ENCODE results near the gene FMC1. TPM values are rescaled to one million over a fixed set of nuclear protein-coding genes. Genes with fewer than 3 reads are reported as not detected.
"Not testable (repeated sequence)": the region's sequence is repeated elsewhere in the genome, so short reads cannot be mapped to it uniquely, and the experiment has no call there.

Gene FMC1
- total and polyA plus RNA-seq, 7 experiments from 2014 or later: 2.0 to 52.2 (median 6.9) TPM

- H3K4me1 Mint-ChIP-seq: peaks cover 3 to 26% (median 18%) of the 10 kb centered on the region in 7 donors
- POLR2A ChIA-PET: interaction anchor here (0.6 to 3.6 kb wide), 4 partner anchors 8 to 14 kb away, joined by 3 to 20 read pairs (median 7); no protein-coding TSS in a partner anchor
- no peak for ATAC-seq
These were observed 13.6 kb downstream of the FMC1 start for GRCh38 chr7:139354729-139355128.

GRCh38 chr7:139355320-139355719, 14.2 kb downstream of the FMC1 start:
- intact Hi-C loops (cut with micrococcal nuclease): loop anchor here in 1 of 2 donors (5.0 kb wide), 1 partner anchor 707 kb away; the partner anchor contains the start of gene PARP12
- peak overlapping the region in 2 of 9 donors; percentile 26 to 47 for H3K27ac Mint-ChIP-seq
- Histone ChIP-seq H3K36me3 (ENCODE audit: control insufficient read depth in 2 of 3, insufficient read depth in 3 of 3, low read length in 3 of 3) (peaks cover 0 to 6% (median 0%) of the 10 kb centered on the region in 3 experiments), H3K27ac (ENCODE audit: low read depth, low read length) (no peak overlapping the region), H3K9me3 (ENCODE audit: control insufficient read depth in 2 of 3, low read length in 3 of 3) (no peaks in the 10 kb centered on the region), H3K27me3 (ENCODE audit: control insufficient read depth in 2 of 2, insufficient read depth in 2 of 2, low read length in 2 of 2) (no peaks in the 10 kb centered on the region), H3K4me1 (ENCODE audit: control insufficient read depth in 2 of 2, insufficient read depth in 2 of 2, low read length in 2 of 2) (peaks cover 0 to 6% of the 10 kb centered on the region in 2 donors), H3K4me3 (ENCODE audit: low read length) (no peak overlapping the region)
- H3K36me3 Mint-ChIP-seq: peaks cover 5 to 18% (median 10%) of the 10 kb centered on the region in 5 donors
- no peak overlapping the region for H3K4me3 Mint-ChIP-seq
- DNase-seq (no peak), ATAC-seq (no peak)
- H3K4me1 Mint-ChIP-seq: peaks cover 3 to 27% (median 19%) of the 10 kb centered on the region in 7 donors
- ChIA-PET POLR2A (interaction anchor here (0.7 to 3.6 kb wide), 4 partner anchors 10 to 20 kb away, joined by 3 to 20 read pairs (median 7); no protein-coding TSS in a partner anchor), CTCF (interaction anchor here (0.7 kb wide), 1 partner anchor 18 kb away, joined by 3 read pairs; no protein-coding TSS in a partner anchor)
- H3K9me3 Mint-ChIP-seq: peaks cover 0 to under 1% (median 0%) of the 10 kb centered on the region in 11 donors
- H3K27me3 Mint-ChIP-seq: no peaks in the 10 kb centered on the region

More at GRCh38 chr7:139354729-139355128, 13.6 kb downstream of the FMC1 start:
- Mint-ChIP-seq H3K27ac (no peak overlapping the region), H3K9me3 (no peaks in the 10 kb centered on the region), H3K27me3 (no peaks in the 10 kb centered on the region), H3K4me3 (no peak overlapping the region), H3K36me3 (peaks cover 5 to 21% (median 10%) of the 10 kb centered on the region in 5 donors)
- intact Hi-C loops (cut with micrococcal nuclease): loop anchor here in 1 of 2 donors (5.0 kb wide), 1 partner anchor 708 kb away; the partner anchor contains the start of gene PARP12
- Histone ChIP-seq H3K27me3 (ENCODE audit: control insufficient read depth in 2 of 2, insufficient read depth in 2 of 2, low read length in 2 of 2) (no peaks in the 10 kb centered on the region), H3K27ac (ENCODE audit: low read depth, low read length) (no peak overlapping the region), H3K9me3 (ENCODE audit: control insufficient read depth in 2 of 3, low read length in 3 of 3) (no peaks in the 10 kb centered on the region), H3K4me1 (ENCODE audit: control insufficient read depth in 2 of 2, insufficient read depth in 2 of 2, low read length in 2 of 2) (peaks cover 0 to 6% of the 10 kb centered on the region in 2 donors), H3K36me3 (ENCODE audit: control insufficient read depth in 2 of 3, insufficient read depth in 3 of 3, low read length in 3 of 3) (peaks cover 0 to 6% (median 0%) of the 10 kb centered on the region in 3 experiments), H3K4me3 (ENCODE audit: low read length) (no peak overlapping the region)
- no peak for DNase-seq
- CTCF ChIA-PET: interaction anchor here (0.7 to 1.0 kb wide), 2 partner anchors 12 to 19 kb away, joined by 3 read pairs; no protein-coding TSS in a partner anchor

- H3K4me3 Mint-ChIP-seq: peak overlapping the region; percentile 93 to 100 (median 99)
- peak overlapping the region; percentile 97 for H3K27ac ChIP-seq (ENCODE audit: low read depth, low read length)
- H3K36me3 ChIP-seq (ENCODE audit: control insufficient read depth in 2 of 3, insufficient read depth in 3 of 3, low read length in 3 of 3); ATAC-seq; CTCF ChIA-PET; H3K27me3 Mint-ChIP-seq; H3K9me3 Mint-ChIP-seq; H3K27me3 ChIP-seq (ENCODE audit: control insufficient read depth in 2 of 2, insufficient read depth in 2 of 2, low read length in 2 of 2); DNase-seq; H3K9me3 ChIP-seq (ENCODE audit: control insufficient read depth in 2 of 3, low read length in 3 of 3): not testable (repeated sequence)
- H3K4me1 ChIP-seq (ENCODE audit: control insufficient read depth in 2 of 2, insufficient read depth in 2 of 2, low read length in 2 of 2): peaks cover 7 to 23% of the 10 kb centered on the region in 2 donors
- intact Hi-C loops (cut with micrococcal nuclease): loop anchor here (2.0 to 5.0 kb wide), 3 partner anchors 37 to 704 kb away; partner anchors contain the start of gene PARP12 (in 1 of the 2)
- H3K4me3 ChIP-seq (ENCODE audit: low read length): peak overlapping the region; percentile 80
- POLR2A ChIA-PET: interaction anchor here (0.6 to 3.4 kb wide), 4 partner anchors 9 to 258 kb away, joined by 3 to 68 read pairs (median 26); partner anchors contain the start of gene FMC1
- peak overlapping the region; percentile 95 to 100 (median 98) for H3K27ac Mint-ChIP-seq
- H3K4me1 Mint-ChIP-seq: peaks cover 18 to 46% (median 33%) of the 10 kb centered on the region in 7 donors
- H3K36me3 Mint-ChIP-seq: peaks cover 0 to 13% (median 3%) of the 10 kb centered on the region in 5 donors
These were observed 16.8 kb downstream of the FMC1 start for GRCh38 chr7:139357729-139358506.

GRCh38 chr7:139358541-139359365, 17.6 kb downstream of the FMC1 start:
- CTCF ChIA-PET: no interaction called here
- POLR2A ChIA-PET: interaction anchor here (0.7 to 3.4 kb wide), 13 partner anchors 9 to 606 kb away, joined by 3 to 68 read pairs (median 5); partner anchors contain the start of genes FMC1 and UBN2

GRCh38 chr7:139359366-139360209, 18.5 kb downstream of the FMC1 start, which contains the start of gene LUC7L2:
Gene LUC7L2 (plus strand): TSS chr7:139359894. CDS start chr7:139360262, 368 bp downstream.
- CTCF ChIA-PET: interaction anchor here (0.6 to 0.9 kb wide), 2 partner anchors 14 to 19 kb away, joined by 3 read pairs; no protein-coding TSS in a partner anchor
- intact Hi-C loops (cut with micrococcal nuclease): loop anchor here (1.0 to 5.0 kb wide), 13 partner anchors 11 to 1118 kb away; partner anchors contain the start of genes TRIM24 (in 2 of the 2), UBN2 (in 2 of the 2), MKRN1 (in 1 of the 2) and PARP12 (in 1 of the 2)
- H3K4me1 Mint-ChIP-seq: peaks cover 21 to 60% (median 45%) of the 10 kb centered on the region in 7 donors

More at GRCh38 chr7:139358541-139359365, 17.6 kb downstream of the FMC1 start:
- H3K36me3 ChIP-seq (ENCODE audit: control insufficient read depth in 2 of 3, insufficient read depth in 3 of 3, low read length in 3 of 3): peaks cover 0 to 6% (median 0%) of the 10 kb centered on the region in 3 experiments
- ATAC-seq (peak; percentile 4), DNase-seq (peak; percentile 13 to 41 (median 25))
- Mint-ChIP-seq H3K4me1 (peaks cover 21 to 54% (median 37%) of the 10 kb centered on the region in 7 donors), H3K4me3 (peak overlapping the region; percentile 93 to 100 (median 99)), H3K9me3 (peaks cover 0 to 4% (median 0%) of the 10 kb centered on the region in 11 donors), H3K27ac (peak overlapping the region; percentile 95 to 100 (median 98)), H3K27me3 (no peaks in the 10 kb centered on the region), H3K36me3 (peaks cover 0 to 16% (median 4%) of the 10 kb centered on the region in 5 donors)
- peak overlapping the region; percentile 97 for H3K27ac ChIP-seq (ENCODE audit: low read depth, low read length)
- H3K4me3 ChIP-seq (ENCODE audit: low read length): peak overlapping the region; percentile 80
- H3K9me3 ChIP-seq (ENCODE audit: control insufficient read depth in 2 of 3, low read length in 3 of 3): no peaks in the 10 kb centered on the region
- H3K4me1 ChIP-seq (ENCODE audit: control insufficient read depth in 2 of 2, insufficient read depth in 2 of 2, low read length in 2 of 2): peaks cover 10 to 25% of the 10 kb centered on the region in 2 donors
- intact Hi-C loops (cut with micrococcal nuclease): loop anchor here (1.0 to 5.0 kb wide), 10 partner anchors 18 to 898 kb away; partner anchors contain the start of genes TRIM24 (in 2 of the 2), UBN2 (in 2 of the 2), PARP12 (in 1 of the 2) and ZC3HAV1 (in 1 of the 2)
- no peaks in the 10 kb centered on the region for H3K27me3 ChIP-seq (ENCODE audit: control insufficient read depth in 2 of 2, insufficient read depth in 2 of 2, low read length in 2 of 2)

More at GRCh38 chr7:139359366-139360209, 18.5 kb downstream of the FMC1 start, which contains the start of gene LUC7L2:
- H3K4me3 ChIP-seq (ENCODE audit: low read length): peak within 1 kb of the TSS; percentile 80
- no peaks in the 10 kb centered on the region for H3K9me3 ChIP-seq (ENCODE audit: control insufficient read depth in 2 of 3, low read length in 3 of 3)
- H3K27me3 ChIP-seq (ENCODE audit: control insufficient read depth in 2 of 2, insufficient read depth in 2 of 2, low read length in 2 of 2): no peaks in the 10 kb centered on the region
- peaks cover 0 to 6% (median 0%) of the 10 kb centered on the region in 3 experiments for H3K36me3 ChIP-seq (ENCODE audit: control insufficient read depth in 2 of 3, insufficient read depth in 3 of 3, low read length in 3 of 3)
- H3K9me3 Mint-ChIP-seq: peaks cover 0 to 4% (median 0%) of the 10 kb centered on the region in 11 donors
- POLR2A ChIA-PET: interaction anchor here (0.5 to 3.4 kb wide), 21 partner anchors 9 to 1655 kb away, joined by 3 to 68 read pairs (median 4); partner anchors contain the start of genes FMC1, KDM7A, MRPS33 and UBN2
- peak within 1 kb of the TSS; percentile 97 for H3K27ac ChIP-seq (ENCODE audit: low read depth, low read length)
- peaks cover 10 to 27% of the 10 kb centered on the region in 2 donors for H3K4me1 ChIP-seq (ENCODE audit: control insufficient read depth in 2 of 2, insufficient read depth in 2 of 2, low read length in 2 of 2)
- no peaks in the 10 kb centered on the region for H3K27me3 Mint-ChIP-seq
- H3K27ac Mint-ChIP-seq: peak within 1 kb of the TSS; percentile 95 to 100 (median 98)
- peaks cover 0 to 16% (median 4%) of the 10 kb centered on the region in 5 donors for H3K36me3 Mint-ChIP-seq
- peak within 1 kb of the TSS; percentile 93 to 100 (median 99) for H3K4me3 Mint-ChIP-seq
- DNase-seq: peak; percentile 96 to 100 (median 99)
- peak; percentile 91 for ATAC-seq

Measured in naive thymus-derived CD4-positive, alpha-beta T cell (primary cell).